ENCODE measurements around the gene TRAPPC3L.
"Not testable (repeated sequence)": the region's sequence is repeated elsewhere in the genome, so short reads cannot be mapped to it uniquely, and the experiment has no call there.

The TRAPPC3L gene

GRCh38 chr6:116497113-116497676, 48.3 kb downstream of the TRAPPC3L start:
- Histone ChIP-seq H3K4me1 (ENCODE audit: control insufficient read depth in 1 of 2, insufficient read depth in 2 of 2, low read length in 2 of 2) (no peaks in the 10 kb centered on the region), H3K4me3 (ENCODE audit: low read depth in 1 of 2, low read length in 2 of 2) (no peak overlapping the region), H3K9me3 (ENCODE audit: control insufficient read depth in 1 of 2, low read length in 2 of 2) (no peaks in the 10 kb centered on the region), H3K36me3 (ENCODE audit: control insufficient read depth in 1 of 2, insufficient read depth in 2 of 2, low read length in 2 of 2) (no peaks in the 10 kb centered on the region), H3K9ac (ENCODE audit: low read depth in 1 of 2, low read length in 2 of 2) (no peak overlapping the region), H3K27me3 (ENCODE audit: control insufficient read depth in 1 of 2, insufficient read depth in 2 of 2, low read length in 2 of 2) (no peaks in the 10 kb centered on the region), H3K27ac (ENCODE audit: low read depth, low read length) (no peak overlapping the region)

- not testable (repeated sequence) for H3K27ac ChIP-seq (ENCODE audit: low read depth, low read length); H3K9me3 ChIP-seq (ENCODE audit: control insufficient read depth in 1 of 2, low read length in 2 of 2); H3K4me1 ChIP-seq (ENCODE audit: control insufficient read depth in 1 of 2, insufficient read depth in 2 of 2, low read length in 2 of 2); H3K9ac ChIP-seq (ENCODE audit: low read depth in 1 of 2, low read length in 2 of 2); H3K4me3 ChIP-seq (ENCODE audit: low read depth in 1 of 2, low read length in 2 of 2); H3K27me3 ChIP-seq (ENCODE audit: control insufficient read depth in 1 of 2, insufficient read depth in 2 of 2, low read length in 2 of 2); H3K36me3 ChIP-seq (ENCODE audit: control insufficient read depth in 1 of 2, insufficient read depth in 2 of 2, low read length in 2 of 2)
Measured at GRCh38 chr6:116495161-116495560, 50.3 kb downstream of the TRAPPC3L start.

- Histone ChIP-seq H3K4me1 (ENCODE audit: control insufficient read depth in 1 of 2, insufficient read depth in 2 of 2, low read length in 2 of 2) (no peaks in the 10 kb centered on the region), H3K9ac (ENCODE audit: low read depth in 1 of 2, low read length in 2 of 2) (no peak overlapping the region), H3K9me3 (ENCODE audit: control insufficient read depth in 1 of 2, low read length in 2 of 2) (no peaks in the 10 kb centered on the region), H3K4me3 (ENCODE audit: low read depth in 1 of 2, low read length in 2 of 2) (no peak overlapping the region), H3K27ac (ENCODE audit: low read depth, low read length) (no peak overlapping the region), H3K27me3 (ENCODE audit: control insufficient read depth in 1 of 2, insufficient read depth in 2 of 2, low read length in 2 of 2) (no peaks in the 10 kb centered on the region), H3K36me3 (ENCODE audit: control insufficient read depth in 1 of 2, insufficient read depth in 2 of 2, low read length in 2 of 2) (no peaks in the 10 kb centered on the region)
Measured at GRCh38 chr6:116492331-116493067, 53.0 kb downstream of the TRAPPC3L start.

GRCh38 chr6:116491610-116492330, 53.7 kb downstream of the TRAPPC3L start:
- H3K9me3 ChIP-seq (ENCODE audit: control insufficient read depth in 1 of 2, low read length in 2 of 2) = no peaks in the 10 kb centered on the region
- H3K27me3 ChIP-seq (ENCODE audit: control insufficient read depth in 1 of 2, insufficient read depth in 2 of 2, low read length in 2 of 2) = no peaks in the 10 kb centered on the region
- H3K4me1 ChIP-seq (ENCODE audit: control insufficient read depth in 1 of 2, insufficient read depth in 2 of 2, low read length in 2 of 2) = no peaks in the 10 kb centered on the region
- H3K27ac ChIP-seq (ENCODE audit: low read depth, low read length) = no peak overlapping the region
- H3K4me3 ChIP-seq (ENCODE audit: low read depth in 1 of 2, low read length in 2 of 2) = no peak overlapping the region
- no peaks in the 10 kb centered on the region for H3K36me3 ChIP-seq (ENCODE audit: control insufficient read depth in 1 of 2, insufficient read depth in 2 of 2, low read length in 2 of 2)
- no peak overlapping the region for H3K9ac ChIP-seq (ENCODE audit: low read depth in 1 of 2, low read length in 2 of 2)

- peaks cover 0 to 16% of the 10 kb centered on the region in 2 donors for H3K4me1 ChIP-seq (ENCODE audit: control insufficient read depth in 1 of 2, insufficient read depth in 2 of 2, low read length in 2 of 2)
- H3K27ac ChIP-seq (ENCODE audit: low read depth, low read length) = no peak overlapping the region
- no peak overlapping the region for H3K9ac ChIP-seq (ENCODE audit: low read depth in 1 of 2, low read length in 2 of 2)
- no peaks in the 10 kb centered on the region for H3K36me3 ChIP-seq (ENCODE audit: control insufficient read depth in 1 of 2, insufficient read depth in 2 of 2, low read length in 2 of 2)
- H3K9me3 ChIP-seq (ENCODE audit: control insufficient read depth in 1 of 2, low read length in 2 of 2) = no peaks in the 10 kb centered on the region
- no peak overlapping the region for H3K4me3 ChIP-seq (ENCODE audit: low read depth in 1 of 2, low read length in 2 of 2)
- H3K27me3 ChIP-seq (ENCODE audit: control insufficient read depth in 1 of 2, insufficient read depth in 2 of 2, low read length in 2 of 2) = no peaks in the 10 kb centered on the region
Measured at GRCh38 chr6:116485559-116486184, 59.8 kb downstream of the TRAPPC3L start.

- Histone ChIP-seq H3K36me3 (ENCODE audit: control insufficient read depth in 1 of 2, insufficient read depth in 2 of 2, low read length in 2 of 2) (no peaks in the 10 kb centered on the region), H3K27ac (ENCODE audit: low read depth, low read length) (no peak overlapping the region), H3K4me1 (ENCODE audit: control insufficient read depth in 1 of 2, insufficient read depth in 2 of 2, low read length in 2 of 2) (peaks cover 0 to 16% of the 10 kb centered on the region in 2 donors), H3K9me3 (ENCODE audit: control insufficient read depth in 1 of 2, low read length in 2 of 2) (no peaks in the 10 kb centered on the region), H3K9ac (ENCODE audit: low read depth in 1 of 2, low read length in 2 of 2) (no peak overlapping the region), H3K4me3 (ENCODE audit: low read depth in 1 of 2, low read length in 2 of 2) (no peak overlapping the region), H3K27me3 (ENCODE audit: control insufficient read depth in 1 of 2, insufficient read depth in 2 of 2, low read length in 2 of 2) (no peaks in the 10 kb centered on the region)
Measured at GRCh38 chr6:116483616-116484015, 61.9 kb downstream of the TRAPPC3L start.

GRCh38 chr6:116482780-116483179, 62.7 kb downstream of the TRAPPC3L start:
- peaks cover 0 to 16% of the 10 kb centered on the region in 2 donors for H3K4me1 ChIP-seq (ENCODE audit: control insufficient read depth in 1 of 2, insufficient read depth in 2 of 2, low read length in 2 of 2)
- no peak overlapping the region for H3K9ac ChIP-seq (ENCODE audit: low read depth in 1 of 2, low read length in 2 of 2)

GRCh38 chr6:116476002-116476678, 69.3 kb downstream of the TRAPPC3L start:
- H3K27ac ChIP-seq (ENCODE audit: low read depth, low read length) = no peak overlapping the region

More at GRCh38 chr6:116482780-116483179, 62.7 kb downstream of the TRAPPC3L start:
- Histone ChIP-seq H3K27ac (ENCODE audit: low read depth, low read length) (no peak overlapping the region), H3K9me3 (ENCODE audit: control insufficient read depth in 1 of 2, low read length in 2 of 2) (no peaks in the 10 kb centered on the region), H3K27me3 (ENCODE audit: control insufficient read depth in 1 of 2, insufficient read depth in 2 of 2, low read length in 2 of 2) (no peaks in the 10 kb centered on the region), H3K36me3 (ENCODE audit: control insufficient read depth in 1 of 2, insufficient read depth in 2 of 2, low read length in 2 of 2) (no peaks in the 10 kb centered on the region), H3K4me3 (ENCODE audit: low read depth in 1 of 2, low read length in 2 of 2) (no peak overlapping the region)

GRCh38 chr6:116475141-116475540, 70.3 kb downstream of the TRAPPC3L start:
- Histone ChIP-seq H3K4me1 (ENCODE audit: control insufficient read depth in 1 of 2, insufficient read depth in 2 of 2, low read length in 2 of 2) (peaks cover 0 to 4% of the 10 kb centered on the region in 2 donors), H3K27me3 (ENCODE audit: control insufficient read depth in 1 of 2, insufficient read depth in 2 of 2, low read length in 2 of 2) (no peaks in the 10 kb centered on the region), H3K4me3 (ENCODE audit: low read depth in 1 of 2, low read length in 2 of 2) (no peak overlapping the region), H3K27ac (ENCODE audit: low read depth, low read length) (no peak overlapping the region), H3K36me3 (ENCODE audit: control insufficient read depth in 1 of 2, insufficient read depth in 2 of 2, low read length in 2 of 2) (no peaks in the 10 kb centered on the region), H3K9me3 (ENCODE audit: control insufficient read depth in 1 of 2, low read length in 2 of 2) (no peaks in the 10 kb centered on the region), H3K9ac (ENCODE audit: low read depth in 1 of 2, low read length in 2 of 2) (no peak overlapping the region)

More at GRCh38 chr6:116476002-116476678, 69.3 kb downstream of the TRAPPC3L start:
- no peaks in the 10 kb centered on the region for H3K9me3 ChIP-seq (ENCODE audit: control insufficient read depth in 1 of 2, low read length in 2 of 2)
- H3K27me3 ChIP-seq (ENCODE audit: control insufficient read depth in 1 of 2, insufficient read depth in 2 of 2, low read length in 2 of 2) = no peaks in the 10 kb centered on the region
- no peak overlapping the region for H3K9ac ChIP-seq (ENCODE audit: low read depth in 1 of 2, low read length in 2 of 2)
- H3K4me1 ChIP-seq (ENCODE audit: control insufficient read depth in 1 of 2, insufficient read depth in 2 of 2, low read length in 2 of 2) = peaks cover 0 to 4% of the 10 kb centered on the region in 2 donors
- no peaks in the 10 kb centered on the region for H3K36me3 ChIP-seq (ENCODE audit: control insufficient read depth in 1 of 2, insufficient read depth in 2 of 2, low read length in 2 of 2)
- no peak overlapping the region for H3K4me3 ChIP-seq (ENCODE audit: low read depth in 1 of 2, low read length in 2 of 2)
